NCI-H1105 (cell line): ENCODE results near the gene LHFPL2.

ENCODE experiments used
- DNase-seq: peaks from one replicate; lab custom pipeline; 2025; lab: John Stamatoyannopoulos, UW

LHFPL2 gene

GRCh38 chr5:78543916-78544315, 104.7 kb downstream of the LHFPL2 start:
- DNase-seq: no peak

DNA sequence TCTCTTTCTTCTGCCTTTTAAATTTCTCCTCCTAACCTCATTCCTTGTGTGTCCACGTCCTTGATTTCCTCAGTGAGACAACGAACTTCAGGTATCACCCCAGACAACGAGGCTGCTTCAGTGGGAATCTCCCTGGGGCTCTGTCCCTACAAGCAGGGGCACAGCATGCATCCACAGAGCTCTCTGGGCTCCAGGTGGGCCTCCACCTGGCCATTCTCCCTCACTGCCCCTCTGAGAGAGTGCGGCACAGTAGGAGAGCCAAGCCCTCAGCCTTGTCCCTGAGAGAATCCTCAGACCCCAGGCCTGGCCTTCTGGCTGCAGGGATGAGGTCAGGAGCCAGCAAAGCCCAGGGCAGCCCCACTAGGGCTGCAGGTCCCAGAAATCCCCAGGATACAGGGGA, 105.3 kb downstream of the LHFPL2 start:
- DNase-seq: no peak

- no peak for DNase-seq
Observed at GRCh38 chr5:78542321-78542840, 106.2 kb downstream of the LHFPL2 start.

DNA sequence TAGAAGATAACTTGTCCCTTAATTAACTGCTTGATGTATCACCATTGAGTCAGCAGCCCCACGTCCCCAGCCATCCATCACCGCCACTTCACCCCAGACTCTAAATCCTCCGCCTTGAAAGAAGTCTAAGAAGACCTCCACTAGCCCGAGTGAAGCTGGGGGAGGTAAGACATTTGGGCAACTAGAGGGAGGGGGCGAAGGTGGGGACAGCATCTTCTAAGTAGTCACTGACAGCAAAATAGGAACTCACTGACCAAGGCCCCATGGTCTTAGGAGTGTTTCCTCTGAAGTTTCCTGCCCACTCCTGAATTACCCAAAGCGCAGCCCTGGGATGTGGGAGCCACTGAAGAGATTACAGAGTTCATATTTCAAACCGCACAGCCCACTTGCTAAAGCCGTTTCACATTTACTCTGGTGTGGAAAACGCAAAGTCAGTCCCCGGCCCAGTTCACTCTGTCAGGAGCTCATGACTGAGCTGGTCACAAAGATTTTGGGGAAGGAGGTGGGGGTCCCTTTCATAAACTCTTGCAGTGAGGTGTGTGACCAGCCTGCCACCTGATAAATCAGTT, 107.4 kb downstream of the LHFPL2 start:
- DNase-seq: no peak

DNA sequence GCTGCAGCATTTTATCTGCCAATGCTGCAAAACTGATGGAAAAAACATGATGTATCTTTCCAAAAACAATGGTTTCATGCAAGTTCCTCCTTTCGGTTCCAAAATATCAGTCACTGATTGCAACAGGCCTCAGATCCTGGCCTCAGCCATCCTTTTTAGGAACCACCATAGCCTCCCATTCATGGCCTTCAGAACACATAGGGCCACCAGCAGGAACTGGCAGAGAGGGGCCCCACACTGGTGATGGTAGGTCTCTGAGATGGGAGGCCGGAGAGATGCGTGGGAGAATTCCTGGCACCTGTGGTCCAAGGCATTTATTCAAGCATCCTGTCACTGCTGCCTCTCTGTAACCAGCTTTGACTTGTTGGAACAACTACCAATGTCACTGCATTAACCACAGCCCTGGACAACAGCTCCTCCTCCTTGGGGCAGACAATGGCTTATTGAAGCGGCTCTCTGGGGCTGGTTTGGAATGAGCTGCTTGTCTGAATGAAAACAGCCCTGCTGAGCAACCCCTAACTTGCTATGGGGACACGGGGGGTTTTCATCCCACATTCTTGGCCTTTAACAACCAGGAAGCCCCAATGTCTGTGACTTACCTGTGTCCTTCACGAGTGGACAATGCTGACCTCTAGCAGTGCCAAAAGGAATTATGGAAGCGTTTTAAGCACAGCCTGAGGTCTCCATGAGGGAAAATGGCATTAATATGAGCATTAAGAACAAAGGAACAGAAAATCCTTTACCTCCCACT, 108.1 kb downstream of the LHFPL2 start:
- DNase-seq: no peak

DNA sequence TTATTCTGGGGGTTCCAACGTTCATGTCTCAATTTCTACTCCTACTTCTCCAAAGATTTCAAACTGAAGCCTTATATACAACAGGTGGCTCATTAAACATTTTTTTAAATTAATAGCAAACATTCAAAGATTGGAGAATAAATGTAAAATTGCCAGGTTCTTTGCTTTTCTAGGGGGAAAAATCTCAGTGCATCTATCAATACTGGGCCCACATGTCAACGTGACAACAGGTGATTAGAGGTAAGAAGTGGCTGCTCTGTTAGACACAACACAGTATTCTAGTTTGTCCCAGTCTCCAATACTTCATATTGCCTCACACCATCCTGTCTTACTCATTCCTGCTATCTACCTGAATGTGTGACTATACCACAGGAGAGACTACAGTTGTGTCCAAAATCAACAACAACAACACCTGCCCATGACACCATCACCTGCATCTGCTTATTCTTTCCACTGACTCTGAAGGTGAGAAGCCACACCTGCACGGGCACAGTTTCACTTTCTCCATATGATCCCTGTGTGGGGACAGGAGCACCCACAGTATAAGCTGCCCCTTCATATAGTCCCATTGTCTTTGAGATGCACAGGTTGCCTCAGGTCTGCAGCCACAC, 110.2 kb downstream of the LHFPL2 start:
- no peak for DNase-seq

- no peak for DNase-seq
Observed at GRCh38 chr5:78537821-78538220, 110.8 kb downstream of the LHFPL2 start.

DNA sequence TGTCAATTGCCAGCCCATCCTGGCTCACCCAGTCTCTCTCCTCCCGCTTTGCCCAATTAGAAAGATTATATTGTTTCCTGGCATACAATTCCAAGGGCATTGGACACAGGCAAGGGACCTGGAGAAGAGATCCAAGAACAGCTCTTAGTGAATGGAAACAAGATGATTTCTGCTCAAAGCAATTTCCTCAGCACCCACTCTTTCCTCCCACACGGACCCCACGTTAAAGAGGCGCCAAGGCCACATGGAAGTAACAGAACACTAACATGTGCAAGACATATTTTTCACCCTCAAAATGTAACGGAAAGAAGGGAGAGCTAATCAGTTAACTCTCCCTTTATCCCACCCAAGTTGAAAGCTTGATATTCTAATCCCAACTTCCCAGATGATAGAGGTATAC, 111.2 kb downstream of the LHFPL2 start:
- DNase-seq: no peak

DNA sequence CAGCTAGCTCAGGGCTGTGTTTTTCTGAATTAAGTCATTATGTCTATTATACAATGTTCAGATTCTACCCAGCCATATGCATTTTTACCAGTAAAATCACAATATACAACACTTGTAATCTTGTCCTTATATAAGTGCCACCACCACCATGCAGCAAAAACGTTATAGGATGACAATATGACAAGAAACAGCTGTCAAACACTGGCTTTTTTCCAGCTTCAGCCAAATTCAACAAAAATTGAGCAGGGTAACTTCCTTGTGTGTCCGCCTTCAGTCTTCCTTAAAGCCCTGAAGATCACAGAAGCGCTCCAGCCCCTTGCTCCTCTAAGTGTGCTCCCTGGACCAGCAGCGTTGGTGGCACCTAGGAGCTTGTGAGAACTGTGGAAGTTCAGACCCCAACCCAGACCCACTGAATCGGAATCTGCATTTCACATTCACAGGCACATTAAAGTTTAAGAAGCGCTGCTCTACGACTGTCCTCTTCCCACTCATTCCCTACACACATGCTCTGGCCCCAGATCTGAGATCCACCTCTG, 111.8 kb downstream of the LHFPL2 start:
- DNase-seq: no peak

DNA sequence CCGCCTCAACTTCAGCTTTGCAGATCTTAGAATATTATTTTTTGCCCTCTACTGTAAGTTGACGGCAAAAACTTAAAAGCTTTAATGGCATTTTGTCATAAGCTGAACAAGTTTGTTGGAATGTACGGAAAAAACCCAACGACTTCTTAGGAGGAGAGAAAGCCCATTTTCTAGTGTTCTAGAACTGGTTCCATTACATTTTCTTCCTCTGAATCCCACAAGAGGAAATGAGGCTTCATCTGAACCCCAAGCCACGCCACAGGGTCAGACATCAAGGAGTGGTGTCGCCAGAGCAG, 113.7 kb downstream of the LHFPL2 start:
- no peak for DNase-seq

DNA sequence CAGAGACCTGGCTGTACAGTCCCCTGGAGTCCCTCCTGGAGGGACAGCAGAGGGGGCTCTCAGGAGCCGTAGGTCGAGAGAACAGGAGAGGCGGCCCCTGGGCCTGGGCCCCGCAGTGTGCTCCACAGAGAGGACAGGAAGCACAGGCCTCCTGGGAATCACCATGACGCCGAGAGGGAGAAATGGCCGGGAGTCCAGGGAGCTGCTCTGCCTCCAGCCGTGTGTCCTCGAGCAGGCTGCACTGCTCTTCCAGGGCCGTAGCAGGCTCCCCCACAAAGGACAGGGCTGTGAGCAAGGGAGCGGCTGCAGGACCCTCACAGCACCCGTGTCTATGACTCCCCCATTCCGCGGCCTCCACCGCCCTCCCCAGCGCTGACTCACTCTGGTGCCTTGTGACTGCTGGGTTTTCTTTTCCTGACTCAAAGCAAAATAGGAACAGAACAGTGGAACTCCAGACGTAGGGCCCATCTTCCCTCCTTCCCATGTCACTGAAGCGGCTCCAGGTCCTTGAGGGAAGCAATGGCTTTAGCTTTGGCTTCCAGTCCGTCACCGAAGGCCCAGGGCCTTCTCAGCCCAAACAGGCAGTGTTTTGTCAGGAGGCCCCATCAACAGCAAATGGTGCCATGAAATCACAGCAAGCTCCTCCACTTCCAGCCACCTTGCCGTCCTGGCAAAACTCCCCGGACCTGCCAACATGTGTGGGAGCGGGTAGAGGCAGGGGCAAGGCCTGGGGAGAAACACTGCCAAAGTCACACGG, 114.2 kb downstream of the LHFPL2 start:
- no peak for DNase-seq

GRCh38 chr5:78533356-78533755, 115.2 kb downstream of the LHFPL2 start:
- DNase-seq: no peak

- DNase-seq: no peak
Observed at GRCh38 chr5:78530342-78531096, 118.1 kb downstream of the LHFPL2 start.

- no peak for DNase-seq
Observed at GRCh38 chr5:78527925-78528324, 120.6 kb downstream of the LHFPL2 start.

GRCh38 chr5:78527054-78527859, 121.3 kb downstream of the LHFPL2 start:
- DNase-seq: no peak

DNA sequence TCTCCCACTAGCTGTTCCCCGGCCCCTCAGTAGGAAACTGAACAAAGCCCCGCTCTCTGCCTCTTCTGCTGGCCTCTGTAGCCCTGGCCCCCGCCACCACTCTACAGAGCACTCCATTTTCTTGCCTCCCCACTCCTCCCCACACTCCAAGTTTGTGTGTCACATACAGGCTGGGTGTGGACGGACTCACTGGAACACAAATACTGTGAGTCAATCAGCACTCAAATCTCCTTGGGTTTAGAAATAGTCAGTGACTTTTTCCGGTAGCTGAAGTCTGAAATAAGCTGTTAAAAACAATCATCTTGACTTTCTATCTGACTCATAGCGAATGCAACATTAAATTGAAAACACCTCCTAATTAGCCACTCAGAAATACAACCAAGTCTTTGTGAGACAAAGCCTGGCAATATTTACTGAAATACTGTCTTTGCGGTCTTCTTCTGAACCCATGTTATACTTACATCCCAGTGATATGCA, 122.5 kb downstream of the LHFPL2 start:
- no peak for DNase-seq

GRCh38 chr5:78523314-78524193, 125.0 kb downstream of the LHFPL2 start:
- DNase-seq: no peak

DNA sequence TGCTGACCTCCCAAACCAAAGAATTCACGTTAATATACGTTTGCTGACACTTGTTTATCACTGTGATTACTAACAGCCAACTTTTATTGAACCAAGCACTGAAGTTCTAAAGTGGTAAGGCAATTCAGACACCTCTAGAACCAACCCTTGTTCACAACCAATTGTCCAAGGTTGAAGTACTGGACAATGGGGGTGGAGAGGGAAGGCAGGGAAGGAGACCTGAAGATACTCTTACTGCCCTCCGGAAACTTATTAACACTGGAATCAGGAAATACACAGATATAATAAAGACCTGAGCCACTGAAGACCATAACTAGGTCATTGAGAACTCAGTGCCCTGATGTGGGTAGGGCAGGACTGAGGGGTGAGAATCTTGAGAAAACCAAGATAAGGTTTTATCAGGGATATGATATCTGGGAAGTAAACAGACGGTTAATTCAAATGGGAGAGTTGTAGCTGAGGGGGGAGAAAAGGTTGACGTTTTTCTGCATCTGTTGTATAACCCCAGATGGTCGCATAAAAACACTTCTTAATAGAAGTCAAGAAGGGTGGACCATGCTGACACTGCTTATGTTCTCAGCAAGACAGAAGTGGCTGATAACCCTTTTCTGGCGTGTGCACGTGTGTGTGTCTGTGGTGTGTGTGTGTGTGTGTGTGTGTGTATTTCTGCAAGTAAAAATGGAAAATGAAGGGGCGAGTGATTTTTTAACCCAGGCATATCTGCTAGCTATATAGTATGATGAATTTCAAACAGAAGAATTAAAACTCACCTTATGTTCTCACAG, 125.9 kb downstream of the LHFPL2 start:
- no peak for DNase-seq

DNA sequence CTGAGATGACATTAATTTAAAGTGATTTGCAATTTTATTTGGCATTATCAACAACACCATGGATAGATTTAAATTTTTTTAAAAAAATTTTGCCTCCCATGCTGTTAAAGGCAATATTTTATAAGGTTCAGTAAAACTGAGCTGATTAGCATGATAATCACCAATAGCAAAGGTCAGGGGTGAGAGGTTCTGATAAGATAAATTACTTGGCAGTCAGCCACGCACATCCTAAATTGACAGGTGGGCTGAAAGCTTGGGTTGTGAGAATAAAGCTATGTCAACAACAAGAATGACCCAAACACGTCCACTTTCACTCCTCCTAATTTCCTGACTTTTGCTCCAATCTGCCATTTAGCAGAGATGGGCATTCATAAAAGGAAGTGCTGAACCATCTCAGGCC, 127.1 kb downstream of the LHFPL2 start:
- no peak for DNase-seq
